Caco-2 (cell line): ENCODE measurements around the gene AP2M1. TPM values are rescaled to one million over a fixed set of nuclear protein-coding genes. Genes with fewer than 3 reads are reported as not detected.
A peak's percentile ranks its signal among the peaks of the same experiment; 100 is the strongest.

Experiments used
- BruUV-seq: library from RNA; stranded (reverse); fragments of 400-500 nt; replicated peaks from 2 replicates; lab custom pipeline; 2021; lab: Mats Ljungman, UMichigan
- CTCF ChIA-PET: fragments of 300-600 bp; sonication (Branson Sonifier 250); formaldehyde crosslinking; loops from one replicate; lab custom pipeline; 2022; ENCODE audit warnings: antibody characterized with exemption; lab: Charles Lee
- POLR2A ChIA-PET: fragments of 300-600 bp; sonication (Branson Sonifier 250); formaldehyde crosslinking; loops from one replicate; lab custom pipeline; 2022; ENCODE audit warnings: antibody characterized with exemption; lab: Charles Lee
- DNase-seq, 2 experiments: peaks; one replicate each; pipeline versions ENCODE4 v3.0.0 to v3.0.0-alpha.2; 2020 to 2022
- H3K27me3 ChIP-seq: replicated peaks from 2 replicates; pipeline ENCODE4 v1.6.0; 2011; ENCODE audit warnings: low read length; ENCODE audit not compliant: control insufficient read depth, insufficient read depth
- H3K36me3 ChIP-seq: 2 replicates; pipeline ENCODE4 v1.5.1; 2011; ENCODE audit warnings: low read length; ENCODE audit not compliant: control insufficient read depth, insufficient read depth
- H3K4me1 ChIP-seq: fragments of 250-450 bp; sonication (Bioruptor Pico); 2 replicates; pipeline ENCODE4 v1.5.1; 2020; ENCODE audit warnings: mild to moderate bottlenecking
- H3K4me3 ChIP-seq: 2 replicates; pipeline ENCODE4 v1.5.1; 2011; ENCODE audit warnings: low read depth, mild to moderate bottlenecking, control low read depth, low read length
- H3K9me3 ChIP-seq: fragments of 250-450 bp; sonication (Bioruptor Pico); 2 replicates; pipeline ENCODE4 v1.5.1; 2020; ENCODE audit warnings: mild to moderate bottlenecking, moderate library complexity
- H3K27ac Mint-ChIP-seq: one replicate; pipeline ENCODE4 v1.8.0; 2022; ENCODE audit warnings: mixed read lengths; ENCODE audit not compliant: unreplicated experiment
- H3K27me3 Mint-ChIP-seq: one replicate; pipeline ENCODE4 v1.8.0; 2022; ENCODE audit warnings: mixed read lengths; ENCODE audit not compliant: insufficient read depth, unreplicated experiment
- H3K36me3 Mint-ChIP-seq: one replicate; pipeline ENCODE4 v1.8.0; 2022; ENCODE audit warnings: mild to moderate bottlenecking, mixed read lengths; ENCODE audit not compliant: insufficient read depth, unreplicated experiment
- H3K4me1 Mint-ChIP-seq: one replicate; pipeline ENCODE4 v1.8.0; 2022; ENCODE audit warnings: low read depth, mixed read lengths; ENCODE audit not compliant: unreplicated experiment
- H3K4me3 Mint-ChIP-seq: one replicate; pipeline ENCODE4 v1.8.0; 2022; ENCODE audit warnings: mild to moderate bottlenecking, moderate library complexity, mixed read lengths; ENCODE audit not compliant: unreplicated experiment
- H3K9me3 Mint-ChIP-seq: one replicate; pipeline ENCODE4 v1.8.0; 2022; ENCODE audit warnings: mixed read lengths; ENCODE audit not compliant: unreplicated experiment
- intact Hi-C: fragments of 100-400 bp; cut with micrococcal nuclease; formaldehyde crosslinking; loops from one replicate; pipeline ENCODE4 v1.10.0; 2022; ENCODE audit not compliant: unreplicated experiment
- total RNA-seq: library from RNA; stranded (reverse); gene quantifications from 2 replicates; pipeline ENCODE4 v1.2.3, GENCODE V29; 2022
- TF ChIP-seq, protein P1 (sequence below), 2 experiments: fragments of 200-600 bp in 1 of 2; IDR thresholded peaks; 1 replicate in 1 of 2; 2 replicates in 1 of 2; pipeline versions ENCODE4 v1.5.1 to v1.8.0; 2011 to 2022; ENCODE audit warnings: antibody characterized with exemption in 1 of 2, control low read depth in 1 of 2, inconsistent platforms in 1 of 2, low read depth in 1 of 2, low read length in 1 of 2, mild to moderate bottlenecking in 1 of 2, moderate library complexity in 1 of 2; ENCODE audit not compliant: insufficient read depth in 1 of 2, severe bottlenecking in 1 of 2, unreplicated experiment in 1 of 2

Gene AP2M1
- total RNA-seq, 1 experiment from 2014 or later: 214 TPM

DNA sequence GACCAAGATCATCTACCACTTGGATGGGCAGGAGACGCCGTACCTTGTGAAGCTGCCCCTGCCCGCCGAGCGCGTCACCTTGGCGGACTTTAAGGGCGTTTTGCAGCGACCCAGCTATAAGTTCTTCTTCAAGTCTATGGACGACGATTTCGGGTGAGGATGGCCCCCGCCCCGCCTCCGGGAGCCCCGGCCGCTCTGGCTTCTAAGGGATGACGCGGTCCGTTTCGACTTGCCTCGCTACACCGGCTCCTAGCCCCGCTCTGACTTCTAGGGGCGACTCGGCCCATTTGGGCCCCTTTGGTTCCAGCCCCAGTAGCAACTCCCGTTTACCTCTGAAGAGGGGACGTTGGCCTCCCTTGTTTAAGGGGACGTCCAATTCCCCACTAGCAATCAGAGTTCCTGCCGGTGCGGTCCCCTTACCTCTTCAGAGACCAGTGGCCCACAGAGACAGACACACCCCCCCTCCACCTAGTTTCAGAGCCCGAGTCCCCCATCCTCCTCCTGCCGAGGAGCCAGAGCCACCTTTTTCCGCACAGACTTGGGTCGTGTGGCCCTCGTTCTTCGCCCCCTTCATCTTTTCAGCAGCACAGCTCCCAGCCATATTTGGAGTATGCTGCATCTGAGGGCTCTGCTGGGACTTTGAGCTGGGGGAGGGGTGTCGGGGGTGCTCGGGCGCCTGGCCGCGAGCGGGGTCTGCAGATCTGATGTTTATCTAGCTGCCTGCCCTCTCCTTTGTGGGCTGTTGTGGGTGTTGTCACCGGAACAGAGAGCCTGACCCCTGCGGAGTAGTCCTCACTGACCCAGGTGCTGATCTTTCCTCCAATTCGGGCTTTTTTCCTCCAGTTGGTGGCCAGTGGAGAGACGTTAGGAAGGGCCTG is 18.8 kb upstream of the AP2M1 start:
- no TSS peak for BruUV-seq
- intact Hi-C loops: loop anchor here (1.0 to 2.0 kb wide), 2 partner anchors 18 to 21 kb away; partner anchors contain the start of genes AP2M1 and EIF2B5
- Histone ChIP-seq H3K9me3 (no peaks in the 10 kb centered on the region), H3K4me3 (peak overlapping the region; percentile 81), H3K36me3 (no peaks in the 10 kb centered on the region; the same call in 1 of the 2 replicates), H3K4me1 (peaks cover 7% of the 10 kb centered on the region; the same call in 1 of the 2 replicates), H3K27me3 (no peaks in the 10 kb centered on the region)
- H3K4me3 Mint-ChIP-seq: peak overlapping the region; percentile 98
- H3K4me1 Mint-ChIP-seq: peaks cover 7% of the 10 kb centered on the region
- CTCF ChIA-PET: interaction anchor here (0.6 to 1.3 kb wide), 2 partner anchors 19 to 140 kb away, joined by 3 to 5 read pairs; partner anchors contain the start of gene AP2M1
- peaks cover 17% of the 10 kb centered on the region for H3K36me3 Mint-ChIP-seq
- no peaks in the 10 kb centered on the region for H3K9me3 Mint-ChIP-seq
- POLR2A ChIA-PET: interaction anchor here (0.6 to 0.8 kb wide), 2 partner anchors 22 to 987 kb away, joined by 3 to 11 read pairs; no protein-coding TSS in a partner anchor
- peak in 1 of 2 experiments; percentile 53 for DNase-seq
- H3K27me3 Mint-ChIP-seq: no peaks in the 10 kb centered on the region
- H3K27ac Mint-ChIP-seq: peak overlapping the region; percentile 87
- TF ChIP-seq, protein P1, sequence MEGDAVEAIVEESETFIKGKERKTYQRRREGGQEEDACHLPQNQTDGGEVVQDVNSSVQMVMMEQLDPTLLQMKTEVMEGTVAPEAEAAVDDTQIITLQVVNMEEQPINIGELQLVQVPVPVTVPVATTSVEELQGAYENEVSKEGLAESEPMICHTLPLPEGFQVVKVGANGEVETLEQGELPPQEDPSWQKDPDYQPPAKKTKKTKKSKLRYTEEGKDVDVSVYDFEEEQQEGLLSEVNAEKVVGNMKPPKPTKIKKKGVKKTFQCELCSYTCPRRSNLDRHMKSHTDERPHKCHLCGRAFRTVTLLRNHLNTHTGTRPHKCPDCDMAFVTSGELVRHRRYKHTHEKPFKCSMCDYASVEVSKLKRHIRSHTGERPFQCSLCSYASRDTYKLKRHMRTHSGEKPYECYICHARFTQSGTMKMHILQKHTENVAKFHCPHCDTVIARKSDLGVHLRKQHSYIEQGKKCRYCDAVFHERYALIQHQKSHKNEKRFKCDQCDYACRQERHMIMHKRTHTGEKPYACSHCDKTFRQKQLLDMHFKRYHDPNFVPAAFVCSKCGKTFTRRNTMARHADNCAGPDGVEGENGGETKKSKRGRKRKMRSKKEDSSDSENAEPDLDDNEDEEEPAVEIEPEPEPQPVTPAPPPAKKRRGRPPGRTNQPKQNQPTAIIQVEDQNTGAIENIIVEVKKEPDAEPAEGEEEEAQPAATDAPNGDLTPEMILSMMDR (IDR thresholded peaks at IDR 0.05; ENCODE audit: insufficient read depth in 1 of 2, low read depth in 1 of 2, low read length in 1 of 2, severe bottlenecking in 1 of 2, unreplicated experiment in 1 of 2): no peak

DNA sequence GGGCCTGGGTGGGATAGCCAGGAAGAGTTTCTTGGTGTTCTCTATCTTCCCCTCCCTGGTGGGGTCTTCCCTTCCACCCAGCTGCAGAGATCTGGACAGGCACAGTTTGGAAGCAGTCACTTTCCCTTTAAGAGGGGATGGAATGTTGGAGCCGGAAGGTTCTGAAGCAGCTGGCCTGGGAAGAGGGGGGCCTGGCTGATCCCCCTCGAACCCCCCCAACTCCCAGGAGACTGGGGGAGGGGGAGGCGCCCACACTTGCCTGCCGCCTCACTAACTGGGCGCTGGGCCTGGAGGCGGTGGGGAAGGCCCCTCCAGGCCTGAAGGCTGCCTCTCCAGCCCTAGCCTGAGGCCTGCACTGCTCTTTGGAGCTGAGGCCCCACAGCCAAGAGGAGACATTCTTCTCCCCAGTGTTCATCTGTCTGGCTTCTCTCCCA is 18.1 kb upstream of the AP2M1 start:
- CTCF ChIA-PET: interaction anchor here (1.3 kb wide), 1 partner anchor 18 kb away, joined by 3 read pairs; the partner anchor contains the start of gene AP2M1
- Mint-ChIP-seq H3K36me3 (peaks cover 22% of the 10 kb centered on the region), H3K4me1 (peaks cover 11% of the 10 kb centered on the region), H3K27me3 (no peaks in the 10 kb centered on the region), H3K4me3 (peak overlapping the region; percentile 98), H3K9me3 (no peaks in the 10 kb centered on the region), H3K27ac (peak overlapping the region; percentile 87)
- Histone ChIP-seq H3K4me1 (peaks cover 7% of the 10 kb centered on the region; the same call in 1 of the 2 replicates), H3K4me3 (peak overlapping the region; percentile 81), H3K9me3 (no peaks in the 10 kb centered on the region), H3K27me3 (no peaks in the 10 kb centered on the region), H3K36me3 (no peaks in the 10 kb centered on the region; the same call in 1 of the 2 replicates)
- TF ChIP-seq, protein P1 (IDR thresholded peaks at IDR 0.05; ENCODE audit: insufficient read depth in 1 of 2, low read depth in 1 of 2, low read length in 1 of 2, severe bottlenecking in 1 of 2, unreplicated experiment in 1 of 2): no peak
- peak in 1 of 2 experiments; percentile 38 for DNase-seq
- BruUV-seq: no TSS peak
- POLR2A ChIA-PET: interaction anchor here (0.8 kb wide), 2 partner anchors 22 to 29 kb away, joined by 3 read pairs; partner anchors contain the start of gene ABCF3
- intact Hi-C loops: loop anchor here (1.0 to 2.0 kb wide), 2 partner anchors 18 to 22 kb away; partner anchors contain the start of genes AP2M1 and EIF2B5

DNA sequence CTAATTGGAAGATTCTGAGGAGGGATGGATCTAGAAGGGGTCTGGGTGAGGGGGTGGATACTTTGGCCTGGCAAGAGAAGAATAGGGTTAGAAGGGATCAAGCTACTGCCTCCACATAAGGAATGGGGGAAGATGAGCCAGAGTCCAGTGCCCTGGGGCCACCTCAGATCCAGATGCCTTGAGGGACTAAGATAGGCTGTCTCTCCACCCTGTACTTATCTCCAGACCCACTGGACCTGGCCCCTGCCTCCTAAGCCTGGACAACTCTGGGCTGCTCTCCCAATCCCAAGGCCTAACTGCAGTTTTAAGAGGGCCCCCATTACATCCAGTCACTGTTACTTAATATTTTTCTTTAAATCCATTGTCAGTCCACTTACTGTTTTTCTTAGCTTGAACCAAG is 17.4 kb upstream of the AP2M1 start:
- intact Hi-C loops: loop anchor here (2.0 kb wide), 1 partner anchor 22 kb away; the partner anchor contains the start of gene EIF2B5
- peak overlapping the region; percentile 98 for H3K4me3 Mint-ChIP-seq

More for the DNA sequence above, 17.4 kb upstream of the AP2M1 start:
- peak overlapping the region; percentile 87 for H3K27ac Mint-ChIP-seq
- TF ChIP-seq, protein P1 (IDR thresholded peaks at IDR 0.05; ENCODE audit: insufficient read depth in 1 of 2, low read depth in 1 of 2, low read length in 1 of 2, severe bottlenecking in 1 of 2, unreplicated experiment in 1 of 2): no peak
- DNase-seq: no peak
- Histone ChIP-seq H3K9me3 (no peaks in the 10 kb centered on the region), H3K4me3 (peak overlapping the region; percentile 81), H3K4me1 (peaks cover 7% of the 10 kb centered on the region; the same call in 1 of the 2 replicates), H3K27me3 (no peaks in the 10 kb centered on the region), H3K36me3 (no peaks in the 10 kb centered on the region; the same call in 1 of the 2 replicates)
- CTCF ChIA-PET: interaction anchor here (0.6 to 1.3 kb wide), 2 partner anchors 17 to 90 kb away, joined by 3 to 5 read pairs; partner anchors contain the start of gene AP2M1
- H3K9me3 Mint-ChIP-seq: no peaks in the 10 kb centered on the region
- H3K4me1 Mint-ChIP-seq: peaks cover 13% of the 10 kb centered on the region
- H3K27me3 Mint-ChIP-seq: no peaks in the 10 kb centered on the region
- H3K36me3 Mint-ChIP-seq: peaks cover 23% of the 10 kb centered on the region
- POLR2A ChIA-PET: interaction anchor here (0.8 kb wide), 1 partner anchor 29 kb away, joined by 3 read pairs; the partner anchor contains the start of gene ABCF3
- BruUV-seq: no TSS peak
